Measurements from ENCODE around the gene VPS13D.

DNA sequence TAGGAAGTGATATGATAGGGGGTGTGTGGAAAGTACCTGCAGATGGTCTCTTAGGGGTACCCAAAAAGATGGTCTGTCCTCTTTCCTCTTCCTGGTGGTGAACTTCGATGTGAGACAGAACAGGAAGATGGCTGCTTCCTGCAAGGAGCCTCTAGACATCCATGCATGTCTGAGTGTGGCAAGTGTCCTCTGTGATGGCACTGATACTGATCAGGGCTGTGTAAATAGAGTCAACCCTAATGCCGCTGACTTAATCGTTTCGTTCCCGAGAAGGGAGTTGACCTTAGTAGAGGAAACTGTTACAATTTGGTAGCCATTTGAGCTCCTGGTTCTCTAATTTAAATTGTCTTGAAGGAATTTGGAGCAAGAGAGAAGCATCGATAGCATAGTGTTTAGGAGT lies 168.6 kb downstream of the VPS13D start:
- TF ChIP-seq POLR2A (IDR thresholded peaks at IDR 0.05), result no peak
- TF ChIP-seq CTCF (IDR thresholded peaks at IDR 0.05), result no peak
